ENCODE measurements around the gene PCED1B.

- TF ChIP-seq CTCF (IDR thresholded peaks at IDR 0.05; ENCODE audit: poor library complexity) (no peak), EZH2 (IDR thresholded peaks at IDR 0.05; ENCODE audit: borderline replicate concordance) (no peak), EZH2phosphoT487 (IDR thresholded peaks at IDR 0.05; ENCODE audit: low read depth, severe bottlenecking, unreplicated experiment) (no peak)
Observed at GRCh38 chr12:47054659-47055058, 24.8 kb upstream of the PCED1B start.
